HEK293T (cell line): ENCODE results near the gene SERPINI2.
"Not testable (repeated sequence)": the region's sequence is repeated elsewhere in the genome, so short reads cannot be mapped to it uniquely, and the experiment has no call there.

ENCODE experiments used
- CTCF ChIA-PET: fragments of 350-600 bp; formaldehyde crosslinking; extraction: SDS; loops from one replicate; lab custom pipeline; 2021; ENCODE audit warnings: antibody characterized with exemption, inconsistent platforms; lab: Yijun Ruan, JAX
- POLR2A ChIA-PET: fragments of 350-600 bp; formaldehyde crosslinking; extraction: SDS; loops from one replicate; lab custom pipeline; 2020; ENCODE audit warnings: antibody characterized with exemption, inconsistent platforms; lab: Yijun Ruan, JAX
- DNase-seq: peaks from one replicate; pipeline ENCODE4 v3.0.0; 2012; ENCODE audit warnings: mixed read lengths; ENCODE audit errors: extremely low spot score
- ARNT ChIP-seq: fragments of 450-650 bp; IDR thresholded peaks from 2 replicates; pipeline ENCODE4 v1.6.1; 2017; ENCODE audit warnings: mild to moderate bottlenecking
- BHLHE40 ChIP-seq: fragments of 450-650 bp; IDR thresholded peaks from 2 replicates; pipeline ENCODE4 v1.6.1; 2016; ENCODE audit warnings: mild to moderate bottlenecking, moderate library complexity, borderline replicate concordance
- CTBP1 ChIP-seq: fragments of 450-650 bp; IDR thresholded peaks from 2 replicates; pipeline ENCODE4 v1.6.1; 2016; ENCODE audit warnings: borderline replicate concordance
- ELF4 ChIP-seq: fragments of 450-650 bp; IDR thresholded peaks from 2 replicates; pipeline ENCODE4 v1.6.1; 2017; ENCODE audit warnings: antibody characterized with exemption
- FOXA1 ChIP-seq: fragments of 450-650 bp; IDR thresholded peaks from 2 replicates; pipeline ENCODE4 v1.6.1; 2016; ENCODE audit warnings: mild to moderate bottlenecking
- FOXK2 ChIP-seq: fragments of 450-650 bp; IDR thresholded peaks from 2 replicates; pipeline ENCODE4 v1.6.1; 2016; ENCODE audit warnings: mild to moderate bottlenecking
- HDGF ChIP-seq: fragments of 450-650 bp; IDR thresholded peaks from 2 replicates; pipeline ENCODE4 v1.6.1; 2017; ENCODE audit warnings: antibody characterized with exemption, borderline replicate concordance
- L3MBTL2 ChIP-seq: fragments of 450-650 bp; conservative IDR thresholded peaks from 2 replicates; pipeline ENCODE4 v1.6.1; 2016; ENCODE audit warnings: mild to moderate bottlenecking
- LEF1 ChIP-seq: fragments of 450-650 bp; IDR thresholded peaks from 2 replicates; pipeline ENCODE4 v1.6.1; 2017; ENCODE audit warnings: mild to moderate bottlenecking, borderline replicate concordance
- NFRKB ChIP-seq: fragments of 450-650 bp; IDR thresholded peaks from 2 replicates; pipeline ENCODE4 v1.6.1; 2016; ENCODE audit warnings: mild to moderate bottlenecking, moderate library complexity
- PKNOX1 ChIP-seq: fragments of 450-650 bp; IDR thresholded peaks from 2 replicates; pipeline ENCODE4 v1.6.1; 2016
- SP1 ChIP-seq: fragments of 450-650 bp; IDR thresholded peaks from 2 replicates; pipeline ENCODE4 v1.6.1; 2017
- SUZ12 ChIP-seq: fragments of 450-650 bp; IDR thresholded peaks from 2 replicates; pipeline ENCODE4 v1.6.1; 2016; ENCODE audit warnings: mild to moderate bottlenecking
- TARDBP ChIP-seq: fragments of 450-650 bp; IDR thresholded peaks from 2 replicates; pipeline ENCODE4 v1.6.1; 2016
- ZNF384 ChIP-seq: fragments of 450-650 bp; IDR thresholded peaks from 2 replicates; pipeline ENCODE4 v1.6.1; 2016

SERPINI2 gene

DNA sequence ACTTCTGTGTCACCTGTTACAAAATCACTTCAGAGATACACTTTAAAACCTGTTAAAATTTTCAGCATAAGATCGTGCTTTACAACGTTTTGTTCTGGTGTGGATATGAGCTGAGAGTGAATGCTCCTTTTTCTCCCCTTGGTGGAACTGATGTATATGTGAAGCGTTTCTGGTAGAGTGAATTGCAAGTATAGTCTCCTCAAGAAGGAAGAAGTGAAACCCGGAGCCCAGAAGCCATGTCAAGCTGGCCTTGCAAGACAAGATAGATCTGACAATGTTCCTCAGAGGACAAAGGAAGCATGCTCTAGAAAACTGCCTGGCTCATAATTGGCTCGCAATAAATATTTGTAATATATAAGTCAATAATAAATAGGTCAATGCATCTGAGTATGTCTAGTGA is 23.6 kb downstream of the SERPINI2 start:
- POLR2A ChIA-PET: no interaction called here
- TF ChIP-seq BHLHE40 (no peak), ELF4 (no peak), CTBP1 (no peak), FOXK2 (no peak)
- DNase-seq: no peak
- CTCF ChIA-PET: no interaction called here

DNA sequence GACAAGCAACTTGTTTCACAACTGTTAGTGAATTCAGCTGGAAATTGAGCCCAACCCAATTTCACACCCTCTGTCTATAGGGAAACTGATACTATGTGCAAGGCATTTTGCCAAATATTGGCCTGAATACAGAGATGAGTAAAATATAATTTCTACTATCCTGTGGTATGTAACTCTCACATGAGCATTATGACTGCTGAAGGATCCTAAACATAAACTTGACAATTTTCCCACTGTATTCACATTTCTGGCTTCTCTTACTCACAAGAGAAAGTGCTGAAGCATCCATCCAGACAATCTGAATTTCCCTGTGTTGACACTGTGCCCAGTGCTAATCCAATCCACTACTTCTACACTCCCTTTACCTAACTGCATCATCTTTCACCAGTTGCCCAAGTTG is 28.4 kb downstream of the SERPINI2 start:
- POLR2A ChIA-PET: no interaction called here
- CTCF ChIA-PET: no interaction called here
- TF ChIP-seq ELF4: no peak
- no peak for TF ChIP-seq ZNF384
- no peak for TF ChIP-seq PKNOX1
- TF ChIP-seq CTBP1: no peak
- TF ChIP-seq SUZ12: no peak
- no peak for DNase-seq

DNA sequence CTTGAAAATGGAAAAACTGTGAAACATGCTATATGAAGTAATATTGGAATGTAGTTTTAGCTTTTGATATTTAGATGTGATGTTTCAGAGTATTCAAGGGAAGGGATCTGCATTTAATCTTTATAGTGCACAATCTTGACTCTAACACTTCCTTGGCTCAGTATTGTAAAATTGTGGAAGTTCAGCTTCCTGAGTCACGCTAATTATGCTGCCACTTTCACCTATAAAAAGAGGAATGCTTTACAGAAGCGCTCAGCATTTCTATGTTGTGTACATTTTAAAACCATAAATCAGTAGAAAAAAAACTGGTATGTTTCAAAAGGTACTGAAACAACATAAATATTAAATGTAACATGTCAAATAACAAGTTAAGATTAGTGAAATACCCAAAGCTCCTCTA is 32.6 kb downstream of the SERPINI2 start:
- no peak for DNase-seq
- ChIA-PET CTCF (no interaction called here), POLR2A (no interaction called here)
- TF ChIP-seq HDGF (no peak), SUZ12 (no peak), FOXK2 (no peak)

DNA sequence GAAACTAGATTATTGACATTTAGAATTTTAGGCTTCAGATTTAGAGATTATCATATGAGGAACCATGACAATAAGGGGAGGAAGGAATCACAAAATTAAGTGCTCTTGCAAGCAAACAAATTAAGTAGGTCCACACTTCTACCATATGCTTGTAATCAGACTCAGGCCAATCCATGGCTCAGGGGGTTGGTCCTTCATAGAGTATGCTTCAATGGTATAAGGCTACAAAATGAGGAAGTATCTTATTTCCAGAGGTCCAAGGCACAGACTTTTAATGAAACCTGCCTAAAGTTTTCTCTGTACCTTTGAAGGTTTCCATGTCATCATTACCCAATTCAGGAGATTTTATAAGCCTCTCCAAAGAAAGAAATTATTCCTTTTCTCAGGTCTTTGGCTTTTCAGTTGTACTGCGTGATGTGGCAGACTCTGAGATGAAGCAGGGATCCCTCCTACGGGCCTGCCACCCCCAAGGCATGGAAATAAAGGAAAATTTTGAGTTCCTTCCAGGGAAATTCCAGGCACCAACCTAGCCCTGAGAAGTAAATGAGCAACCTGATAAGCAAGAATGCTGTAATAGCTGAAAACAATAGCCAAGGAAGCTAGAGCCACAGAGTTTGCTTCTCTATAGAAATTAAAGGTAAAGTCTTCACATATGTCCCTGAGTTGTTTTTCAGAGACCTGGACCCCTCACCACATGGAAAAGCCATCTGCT is 36.3 kb downstream of the SERPINI2 start:
- DNase-seq: no peak
- ChIA-PET POLR2A (no interaction called here), CTCF (interaction anchor here (0.6 kb wide), 1 partner anchor 43 kb away, joined by 3 read pairs; no protein-coding TSS in a partner anchor)
- TF ChIP-seq PKNOX1 (no peak), ZNF384 (no peak), SUZ12 (no peak), L3MBTL2 (no peak), BHLHE40 (no peak), LEF1 (no peak), SP1 (no peak)

- CTCF ChIA-PET: not testable (repeated sequence)
Observed at GRCh38 chr3:167426962-167427361, 46.9 kb downstream of the SERPINI2 start.

DNA sequence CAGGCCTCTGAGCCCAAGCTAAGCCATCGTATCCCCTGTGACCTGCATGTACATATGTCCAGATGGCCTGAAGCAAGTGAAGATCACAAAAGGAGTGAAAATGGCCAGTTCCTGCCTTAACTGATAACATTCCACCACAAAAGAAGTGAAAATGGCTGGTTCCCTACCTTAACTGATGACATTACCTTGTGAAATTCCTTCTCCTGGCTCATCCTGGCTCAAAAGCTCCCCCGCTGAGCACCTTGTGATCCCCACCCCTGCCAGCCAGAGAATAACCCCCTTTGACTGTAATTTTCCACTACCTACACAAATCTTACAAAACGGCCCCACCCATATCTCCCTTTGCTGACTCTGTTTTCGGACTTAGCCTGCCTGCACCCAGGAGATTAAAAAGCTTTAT is 51.4 kb downstream of the SERPINI2 start:
- CTCF ChIA-PET, POLR2A ChIA-PET, DNase-seq: not testable (repeated sequence)

More at GRCh38 chr3:167426962-167427361, 46.9 kb downstream of the SERPINI2 start:
- POLR2A ChIA-PET, DNase-seq: not testable (repeated sequence)

GRCh38 chr3:167409611-167410010 is 64.2 kb downstream of the SERPINI2 start:
- ChIA-PET POLR2A (no interaction called here), CTCF (interaction anchor here (1.2 kb wide), 1 partner anchor 275 kb away, joined by 5 read pairs; no protein-coding TSS in a partner anchor)
- no peak for DNase-seq
- TF ChIP-seq FOXK2 (no peak), LEF1 (no peak)

DNA sequence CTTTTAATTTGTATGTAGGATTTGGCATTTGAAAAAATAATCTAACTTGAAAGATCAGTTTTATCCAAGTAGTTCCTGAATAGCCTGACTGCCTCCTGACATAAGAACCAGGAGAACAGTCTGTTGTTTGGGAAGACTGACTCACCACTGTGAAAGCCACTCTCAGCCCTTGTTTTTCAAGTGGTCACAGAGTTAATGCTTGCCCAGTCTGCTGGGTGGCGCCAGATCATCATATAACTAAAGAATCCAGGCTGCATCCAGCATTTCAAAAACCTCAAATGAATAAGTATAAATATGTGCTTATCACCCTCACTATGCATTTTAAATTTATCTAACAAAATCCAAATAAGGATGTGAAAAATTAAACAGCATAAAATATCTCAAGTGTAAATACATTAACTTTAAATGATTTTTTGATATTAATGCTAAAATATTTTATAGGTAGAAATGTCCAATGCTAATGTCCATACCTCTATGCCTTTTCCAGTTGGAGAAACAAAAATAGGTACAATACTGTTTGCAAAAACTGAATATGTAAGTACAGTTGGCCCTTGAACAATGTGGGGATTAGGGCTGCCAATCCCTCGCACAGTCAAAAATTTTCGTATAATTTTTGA is 66.9 kb downstream of the SERPINI2 start:
- POLR2A ChIA-PET: no interaction called here
- DNase-seq: peak; percentile 59
- CTCF ChIA-PET: no interaction called here
- TF ChIP-seq BHLHE40 (no peak), ZNF384 (no peak), HDGF (no peak), FOXK2 (no peak), SUZ12 (no peak), TARDBP (no peak), ELF4 (no peak), CTBP1 (no peak), LEF1 (no peak), FOXA1 (no peak), SP1 (no peak), NFRKB (no peak), PKNOX1 (no peak), L3MBTL2 (no peak), ARNT (no peak)
